ENCODE data around the gene COL4A3.

Gene COL4A3

DNA sequence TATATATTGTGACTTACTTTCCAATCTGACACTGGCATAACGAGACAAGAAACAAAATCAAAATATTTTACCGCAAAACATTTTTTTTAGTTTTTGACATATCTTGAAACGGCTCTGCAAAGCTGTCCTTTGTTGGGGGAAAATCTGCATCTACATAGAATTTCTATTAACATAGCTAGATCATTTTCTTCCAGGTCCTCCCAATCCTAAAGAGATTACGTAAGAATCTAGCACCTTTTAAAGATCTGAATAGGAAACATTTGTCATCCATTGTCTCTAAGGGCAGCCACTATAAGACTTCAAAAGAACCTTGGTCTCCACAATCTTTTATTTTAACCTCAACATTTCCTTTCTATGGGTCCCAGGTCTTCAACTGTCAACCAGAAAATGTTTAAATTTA lies 159.4 kb downstream of the COL4A3 start:
- intact Hi-C loops (cut with DNase I): no loop called here
- no peak for DNase-seq

DNA sequence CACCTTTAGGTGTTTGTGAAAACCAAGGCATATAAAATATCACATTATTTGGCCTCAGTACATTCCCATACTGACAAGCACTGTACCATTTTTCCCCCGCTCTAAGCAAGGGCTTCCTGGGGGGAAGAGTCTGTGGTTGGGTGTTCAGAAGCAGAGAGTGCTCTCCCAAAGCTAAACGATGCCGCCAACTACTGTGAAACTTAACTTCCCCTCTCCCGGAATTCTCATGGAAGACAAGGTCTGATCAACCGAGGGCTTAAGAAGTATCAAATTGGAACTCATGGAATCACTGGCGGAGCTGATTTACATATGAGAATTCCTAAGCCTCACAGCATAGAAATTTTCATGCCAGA lies 160.2 kb downstream of the COL4A3 start:
- intact Hi-C loops (cut with DNase I): no loop called here

DNA sequence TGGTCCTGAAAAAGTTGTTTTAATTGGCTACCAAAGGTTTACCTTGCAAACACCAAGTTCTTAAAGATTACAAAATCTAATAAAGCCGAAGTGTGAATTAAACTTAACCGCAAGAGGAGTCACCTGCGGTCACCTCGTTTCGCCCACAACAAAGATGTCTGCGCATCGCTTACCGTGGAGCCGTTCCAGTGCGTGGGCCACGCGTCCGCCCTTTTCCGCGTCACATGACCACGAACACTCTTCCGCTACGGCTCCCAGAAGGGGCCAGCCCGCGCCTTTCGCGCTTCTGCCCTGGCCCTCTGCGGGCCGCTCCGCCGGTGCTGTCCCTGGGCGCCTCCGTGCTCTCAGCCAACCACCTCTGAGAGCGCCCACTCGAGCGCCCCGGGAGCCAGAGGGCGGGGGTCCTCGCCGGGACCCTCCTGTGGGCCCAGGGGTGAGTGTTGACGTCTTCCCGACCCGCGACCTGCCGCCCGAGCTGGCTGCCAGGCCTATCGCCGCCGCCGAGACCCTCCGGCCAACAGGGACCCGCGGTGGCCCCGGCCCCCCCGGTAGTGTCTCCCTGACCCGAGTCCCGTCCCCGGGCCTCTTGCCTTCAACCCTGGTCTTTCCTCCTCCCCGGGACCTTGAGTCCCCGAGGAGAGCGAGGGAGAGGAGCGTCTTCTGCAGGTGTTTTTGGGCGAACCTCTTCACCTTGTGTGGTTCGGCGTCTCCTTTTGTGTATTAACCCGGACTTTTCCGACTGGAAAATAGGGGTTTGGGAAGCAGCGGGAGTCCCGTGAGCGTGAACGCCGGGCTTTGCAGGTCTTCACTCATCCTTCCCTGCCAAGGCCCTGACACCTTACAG lies 160.8 kb downstream of the COL4A3 start, which contains the start of gene MFF:
TSS of gene MFF (plus strand) at position 257 of the 844 bp plus-strand sequence. CDS start 5,415 bp downstream, outside the sequence.
- intact Hi-C loops (cut with DNase I): loop anchor here (5.0 kb wide), 1 partner anchor 147 kb away; the partner anchor contains the start of gene AGFG1
- peak; percentile 85 to 98 (median 94) for DNase-seq

More for the DNA sequence above, 160.2 kb downstream of the COL4A3 start:
- DNase-seq: peak in 28 of 42 donors; percentile 10 to 59 (median 32)

DNA sequence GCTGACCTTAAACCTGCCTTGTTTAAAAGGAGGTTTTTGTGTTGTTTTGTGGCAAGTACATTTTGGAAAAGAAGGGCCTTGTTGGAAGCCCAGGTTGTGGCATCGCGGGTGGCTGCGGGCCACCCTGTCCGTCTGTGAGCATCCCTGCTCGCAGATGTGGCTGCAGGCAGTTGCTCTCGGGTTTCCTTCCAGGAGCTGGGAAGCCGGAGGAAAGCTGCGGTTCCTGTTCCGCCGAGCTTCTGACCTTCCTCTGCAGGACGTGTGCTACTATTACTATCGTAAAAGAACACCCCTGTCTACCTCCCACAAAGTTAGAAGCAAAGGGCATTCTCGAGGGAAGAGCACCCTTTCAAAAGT lies 161.4 kb downstream of the COL4A3 start:
- intact Hi-C loops (cut with DNase I): loop anchor here (5.0 kb wide), 1 partner anchor 146 kb away; the partner anchor contains the start of gene AGFG1
- peak in 41 of 42 donors; percentile 7 to 74 (median 43) for DNase-seq

DNA sequence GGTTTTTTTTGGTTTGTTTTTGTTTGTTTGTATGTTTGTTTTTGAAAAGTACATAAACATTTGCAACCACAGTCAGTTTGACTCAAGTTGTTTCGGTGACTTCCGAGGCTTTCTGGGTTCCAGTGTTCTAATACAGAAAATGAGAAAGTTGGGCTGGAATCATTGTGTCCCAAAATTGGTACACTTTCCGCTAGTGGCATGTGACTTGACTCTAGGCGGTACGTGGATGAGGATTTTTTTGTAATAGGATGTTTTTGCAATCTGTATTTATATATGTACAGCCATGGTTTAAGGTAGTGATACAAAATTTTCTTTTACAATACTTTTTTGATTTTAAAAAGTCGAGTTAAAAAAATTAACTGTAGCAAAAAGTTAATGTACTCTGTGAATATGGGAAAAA lies 162.4 kb downstream of the COL4A3 start:
- DNase-seq: no peak
- intact Hi-C loops (cut with DNase I): loop anchor here (5.0 kb wide), 1 partner anchor 146 kb away; the partner anchor contains the start of gene AGFG1

DNA sequence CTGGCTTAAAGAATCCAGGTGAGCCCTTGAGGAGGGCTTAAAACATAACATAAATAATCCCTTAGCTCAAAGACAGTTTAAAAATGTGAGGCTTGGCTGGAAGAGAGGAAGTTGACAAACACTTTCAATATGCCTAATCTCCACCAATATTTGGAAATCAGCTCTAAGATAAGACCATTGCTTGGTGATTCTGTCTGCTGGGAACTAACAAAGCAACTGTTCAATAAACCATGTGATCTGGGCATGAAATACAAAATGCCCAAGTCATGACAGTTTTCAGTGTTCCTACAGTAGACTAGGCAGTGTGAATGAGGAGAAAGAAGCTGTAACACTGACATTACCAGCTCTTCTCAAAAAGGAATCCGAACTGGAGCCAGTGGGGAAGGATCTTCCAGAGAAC lies 171.3 kb downstream of the COL4A3 start:
- intact Hi-C loops (cut with DNase I): no loop called here
- peak in 3 of 42 donors; percentile 19 to 55 (median 28) for DNase-seq

DNA sequence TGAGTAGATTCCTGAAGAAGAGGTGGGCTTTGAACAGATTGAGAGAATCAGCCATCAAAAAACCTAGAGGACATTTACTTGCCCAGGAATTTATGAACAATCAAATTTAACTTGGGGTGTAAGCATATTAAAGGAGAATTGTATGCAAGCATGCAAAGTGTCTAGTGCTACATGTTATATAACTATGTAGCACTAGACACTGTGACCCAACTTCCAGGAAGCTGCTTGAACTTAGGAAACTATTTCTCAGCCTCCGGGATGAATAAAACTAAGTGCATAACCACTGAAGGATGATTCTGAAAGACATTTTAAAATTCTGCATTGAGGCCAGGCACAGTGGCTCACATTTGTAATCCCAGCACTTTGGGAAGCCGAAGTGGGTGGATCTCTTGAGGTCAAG lies 173.0 kb downstream of the COL4A3 start:
- intact Hi-C loops (cut with DNase I): no loop called here
- no peak for DNase-seq

DNA sequence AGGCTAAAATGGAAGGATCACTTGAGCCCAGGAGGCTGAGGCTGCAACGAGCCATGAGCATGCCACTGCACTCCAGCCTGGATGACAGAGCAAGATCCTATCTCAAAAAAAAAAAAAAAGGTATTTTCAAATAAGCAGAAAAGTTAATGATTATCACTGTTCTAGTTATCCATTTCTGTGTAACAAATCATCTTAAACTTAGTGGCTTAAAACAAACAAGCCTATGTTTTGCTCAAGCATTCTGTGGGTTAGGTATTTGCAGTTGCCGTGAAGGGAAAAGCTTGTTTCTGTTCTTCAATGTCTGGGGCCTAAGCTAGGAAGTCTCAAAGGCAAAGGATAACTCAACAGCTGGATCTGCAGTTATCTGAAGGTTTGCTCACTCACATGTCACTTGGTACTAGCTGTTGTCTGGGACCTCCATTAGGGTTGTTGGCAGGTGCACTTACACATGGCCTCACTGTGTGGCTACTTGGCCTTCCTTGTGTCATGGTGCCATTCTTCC lies 174.7 kb downstream of the COL4A3 start:
- intact Hi-C loops (cut with DNase I): no loop called here
- DNase-seq: no peak

DNA sequence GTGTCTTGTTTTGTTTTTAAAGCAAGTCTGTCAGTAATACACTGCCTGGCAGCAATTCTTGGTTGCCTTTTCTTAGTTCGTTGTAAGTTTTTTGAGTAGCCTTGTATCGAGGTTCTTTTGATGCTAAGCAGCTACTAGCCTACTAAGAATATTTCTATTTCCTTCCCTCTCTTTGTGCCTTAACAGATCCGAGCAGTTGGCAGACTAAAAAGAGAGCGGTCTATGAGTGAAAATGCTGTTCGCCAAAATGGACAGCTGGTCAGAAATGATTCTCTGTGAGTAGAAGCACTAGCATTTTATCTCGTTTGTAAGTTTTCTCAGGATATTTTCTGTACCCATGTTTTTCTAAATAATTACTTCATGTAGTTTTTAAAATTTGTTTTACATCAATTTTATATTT lies 175.7 kb downstream of the COL4A3 start:
- peak in 3 of 42 donors; percentile 12 to 48 (median 37) for DNase-seq
- intact Hi-C loops (cut with DNase I): no loop called here

DNA sequence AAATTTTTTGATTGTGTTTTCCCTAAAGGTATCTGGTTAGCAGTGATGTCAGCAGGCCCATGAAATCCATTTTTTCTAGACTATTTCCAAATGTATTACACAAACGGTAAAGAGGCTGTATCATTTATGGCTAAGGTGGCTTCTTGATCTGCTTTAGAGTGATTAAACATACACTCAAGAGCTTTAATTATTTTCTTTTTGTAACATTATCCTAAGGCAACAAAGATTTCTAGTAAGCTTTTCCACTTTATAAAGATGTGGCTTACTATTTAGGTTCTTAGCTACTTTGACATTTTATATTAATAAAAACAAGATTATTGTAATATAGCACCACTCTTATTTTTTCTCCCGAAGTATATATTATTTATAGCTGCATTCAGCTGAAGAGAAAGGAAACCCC lies 177.1 kb downstream of the COL4A3 start:
- intact Hi-C loops (cut with DNase I): no loop called here

DNA sequence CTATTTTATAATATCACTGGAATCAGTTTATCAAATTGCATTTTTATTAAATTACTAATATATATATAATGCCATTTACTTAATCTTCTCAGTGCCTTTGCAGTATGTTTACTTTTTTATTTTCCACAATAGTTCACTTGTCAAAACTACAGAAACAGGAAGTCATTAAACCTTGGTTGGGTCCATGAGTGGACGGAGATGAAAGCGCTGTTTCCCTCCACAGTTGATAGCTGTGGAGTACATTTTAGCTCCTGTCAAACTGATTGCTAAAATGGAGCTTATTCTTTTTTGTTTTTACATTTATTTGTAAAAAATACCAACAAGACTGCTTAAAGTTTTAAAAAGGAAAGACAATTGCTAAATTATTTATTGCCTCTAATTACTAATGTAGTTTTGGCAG lies 179.8 kb downstream of the COL4A3 start:
- intact Hi-C loops (cut with DNase I): no loop called here
- DNase-seq: no peak

More for the DNA sequence above, 177.1 kb downstream of the COL4A3 start:
- no peak for DNase-seq

DNA sequence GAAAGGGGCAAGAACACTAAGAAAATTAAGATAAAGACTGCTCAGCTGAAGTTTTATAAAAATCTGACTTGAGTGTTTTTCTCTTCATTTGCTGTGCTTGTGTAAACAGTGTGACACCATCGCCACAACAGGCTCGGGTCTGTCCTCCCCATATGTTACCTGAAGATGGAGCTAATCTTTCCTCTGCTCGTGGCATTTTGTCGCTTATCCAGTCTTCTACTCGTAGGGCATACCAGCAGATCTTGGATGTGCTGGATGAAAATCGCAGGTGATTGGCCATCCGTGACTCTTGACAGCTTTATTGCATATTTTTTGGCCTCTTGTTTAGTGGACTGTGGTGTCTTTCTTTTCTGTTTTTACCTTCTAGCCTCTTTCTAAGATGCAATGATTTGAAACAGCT lies 182.7 kb downstream of the COL4A3 start:
- intact Hi-C loops (cut with DNase I): no loop called here
- no peak for DNase-seq

DNA sequence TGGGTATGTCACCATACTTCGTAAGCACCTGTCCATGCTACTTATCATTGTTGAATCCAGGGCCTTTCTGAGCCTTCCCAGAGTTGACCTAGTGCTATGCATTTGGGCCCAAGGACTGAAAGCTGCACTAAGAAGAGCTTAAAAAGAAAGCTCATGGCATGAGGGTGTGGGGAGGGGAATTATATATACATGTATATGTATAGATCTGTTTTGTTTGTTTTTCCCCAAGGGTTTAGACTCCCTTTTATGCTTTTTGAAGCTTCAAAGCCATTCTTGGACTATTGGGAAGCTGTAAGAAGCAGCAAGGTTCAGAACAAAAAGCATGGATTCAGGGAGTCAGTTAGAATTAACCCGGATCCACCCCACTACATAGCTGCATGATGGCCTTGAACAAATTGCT lies 183.9 kb downstream of the COL4A3 start:
- no peak for DNase-seq
- intact Hi-C loops (cut with DNase I): no loop called here

DNA sequence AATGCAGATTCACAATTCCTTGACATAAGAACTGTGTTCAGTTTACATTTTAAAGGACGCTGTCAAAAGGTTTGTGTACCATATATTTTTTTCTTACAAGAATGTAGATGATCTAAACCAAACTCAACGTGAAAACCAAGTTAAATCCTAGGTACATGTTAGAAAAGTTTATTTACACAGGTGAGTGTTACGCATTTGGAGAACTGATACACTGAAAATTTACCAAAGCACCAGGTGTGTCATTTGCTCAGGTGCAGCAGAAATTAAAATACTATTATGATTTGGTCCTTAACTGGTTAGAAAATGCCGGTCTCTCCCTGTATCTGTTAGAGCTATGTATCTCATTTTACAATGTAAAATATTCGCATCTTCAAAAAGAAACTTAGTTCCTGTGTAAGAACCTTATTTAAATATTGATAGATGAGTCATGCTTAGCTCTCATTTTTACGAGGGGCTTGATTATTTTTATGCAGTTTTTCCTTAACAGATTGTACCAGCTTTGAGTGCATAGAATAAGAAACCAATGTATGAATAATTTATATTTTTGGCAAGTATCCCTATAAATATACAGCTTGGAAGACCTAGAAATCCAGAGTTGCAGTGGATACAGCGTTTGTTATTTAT lies 185.7 kb downstream of the COL4A3 start:
- intact Hi-C loops (cut with DNase I): no loop called here

DNA sequence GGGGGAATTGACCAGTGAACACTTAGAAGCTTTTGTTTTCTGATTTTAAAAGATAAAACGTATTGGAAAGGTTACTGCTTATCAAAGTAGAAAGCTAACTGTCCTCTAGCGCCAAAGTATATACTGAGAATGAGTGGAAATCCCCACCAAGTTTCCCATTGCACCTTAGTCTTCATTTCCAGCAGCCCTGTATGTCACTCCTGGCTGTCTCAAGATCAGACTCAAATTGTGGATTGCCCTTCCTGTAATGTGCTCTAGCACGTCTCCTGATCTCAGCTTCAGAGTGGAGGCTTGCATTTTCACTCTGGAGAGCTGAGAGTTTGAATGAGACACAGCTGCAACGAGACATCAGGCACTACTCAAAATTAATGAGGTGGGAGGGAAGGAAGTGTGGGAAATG lies 187.2 kb downstream of the COL4A3 start:
- intact Hi-C loops (cut with DNase I): no loop called here
- DNase-seq: peak in 3 of 42 donors; percentile 37 to 44 (median 41)

More for the DNA sequence above, 185.7 kb downstream of the COL4A3 start:
- no peak for DNase-seq

DNA sequence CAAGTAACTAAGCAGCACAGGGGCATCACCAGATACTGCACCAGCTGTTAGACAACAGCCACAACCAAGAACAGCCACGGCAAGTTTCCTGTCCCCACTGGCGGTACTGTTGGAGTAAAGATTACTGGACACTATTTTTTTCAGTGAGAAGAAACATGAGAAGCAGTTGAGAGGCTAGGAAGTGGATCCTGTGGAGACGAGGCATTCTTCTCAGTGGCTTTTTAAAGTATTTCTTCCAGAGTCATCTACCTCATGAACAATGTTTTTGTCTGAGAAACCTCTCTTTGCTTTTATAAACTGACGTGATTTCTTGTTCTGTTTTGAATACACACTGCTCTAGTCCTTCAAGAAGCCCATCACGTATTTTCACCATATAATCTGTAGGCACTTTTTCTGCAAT lies 195.9 kb downstream of the COL4A3 start:
- DNase-seq: no peak
- intact Hi-C loops (cut with DNase I): no loop called here

DNA sequence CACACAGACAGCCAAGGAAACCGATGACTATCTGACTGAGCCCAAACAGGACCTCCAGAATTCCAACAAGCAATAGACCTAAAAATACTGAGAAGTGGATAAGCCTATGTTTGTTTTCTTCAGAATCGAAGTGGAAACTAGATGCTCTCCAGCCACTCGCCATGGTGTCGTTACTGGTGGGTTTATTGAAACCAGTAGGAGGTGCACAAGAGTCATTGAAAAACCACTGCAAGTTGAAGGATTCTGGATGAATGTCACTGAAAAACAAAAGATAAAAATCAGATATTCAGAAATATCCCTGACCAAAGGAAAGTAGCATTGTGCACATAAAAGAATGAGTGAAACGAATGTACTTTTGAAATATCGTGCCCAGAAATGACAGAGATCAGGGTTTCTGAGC lies 199.3 kb downstream of the COL4A3 start:
- DNase-seq: peak in 1 of 42 donors; percentile 44
- intact Hi-C loops (cut with DNase I): no loop called here
